H9 (cell line): ENCODE data around the gene AFDN. TPM values are rescaled to one million over a fixed set of nuclear protein-coding genes. Genes with fewer than 3 reads are reported as not detected.

Experiments used
- DNase-seq: peaks from one replicate; pipeline ENCODE4 v3.0.0-alpha.2; 2017
- H2AFZ ChIP-seq: one replicate; pipeline ENCODE4 v1.6.1; 2013; ENCODE audit warnings: mild to moderate bottlenecking, low read length, control low read depth, moderate library complexity
- H2AK5ac ChIP-seq: 2 replicates; pipeline ENCODE4 v1.6.1; 2013; ENCODE audit warnings: low read length, control low read depth, mixed read lengths; ENCODE audit not compliant: insufficient read length
- H2BK120ac ChIP-seq: one replicate; pipeline ENCODE4 v1.6.1; 2013; ENCODE audit warnings: low read depth, mild to moderate bottlenecking, low read length, control low read depth, inconsistent platforms; ENCODE audit not compliant: poor library complexity, severe bottlenecking
- H2BK12ac ChIP-seq: 2 replicates; pipeline ENCODE4 v1.6.1; 2013; ENCODE audit warnings: low read length, control low read depth, mixed read lengths, low read depth; ENCODE audit not compliant: insufficient read length
- H2BK15ac ChIP-seq: 2 replicates; pipeline ENCODE4 v1.6.1; 2013; ENCODE audit warnings: low read depth, low read length, control low read depth
- H2BK20ac ChIP-seq: one replicate; pipeline ENCODE4 v1.6.1; 2013; ENCODE audit warnings: low read depth, mild to moderate bottlenecking, low read length, control low read depth, inconsistent platforms; ENCODE audit not compliant: poor library complexity, severe bottlenecking
- H2BK5ac ChIP-seq: 2 replicates; pipeline ENCODE4 v1.6.1; 2013; ENCODE audit warnings: low read length, control low read depth, mixed read lengths; ENCODE audit not compliant: insufficient read length
- H3K14ac ChIP-seq: 2 replicates; pipeline ENCODE4 v1.6.1; 2013; ENCODE audit warnings: low read length, control low read depth; ENCODE audit not compliant: insufficient read depth
- H3K18ac ChIP-seq: 2 replicates; pipeline ENCODE4 v1.6.1; 2013; ENCODE audit warnings: low read depth, mild to moderate bottlenecking, mixed read lengths, low read length, control low read depth; ENCODE audit not compliant: insufficient read length
- H3K23ac ChIP-seq: 2 replicates; pipeline ENCODE4 v1.6.1; 2013; ENCODE audit warnings: low read length, control low read depth, mixed read lengths, low read depth; ENCODE audit not compliant: insufficient read length
- H3K23me2 ChIP-seq: 2 replicates; pipeline ENCODE4 v1.6.1; 2013; ENCODE audit warnings: low read depth, mild to moderate bottlenecking, mixed read lengths, low read length, control low read depth; ENCODE audit not compliant: insufficient read length, poor library complexity, severe bottlenecking
- H3K27ac ChIP-seq: 2 replicates; pipeline ENCODE4 v1.5.1; 2013; ENCODE audit warnings: low read length, control low read depth, mixed read lengths, low read depth; ENCODE audit not compliant: insufficient read length
- H3K27me3 ChIP-seq: 2 replicates; pipeline ENCODE4 v1.6.1; 2013; ENCODE audit warnings: low read length, control low read depth, inconsistent platforms; ENCODE audit not compliant: insufficient read depth
- H3K4ac ChIP-seq: 2 replicates; pipeline ENCODE4 v1.6.1; 2013; ENCODE audit warnings: low read depth, mild to moderate bottlenecking, control low read depth, inconsistent platforms, low read length, moderate library complexity
- H3K4me1 ChIP-seq: 2 replicates; pipeline ENCODE4 v1.6.1; 2013; ENCODE audit warnings: low read length, control low read depth, inconsistent platforms; ENCODE audit not compliant: insufficient read depth
- H3K4me2 ChIP-seq: 2 replicates; pipeline ENCODE4 v1.6.1; 2013; ENCODE audit warnings: low read length, control low read depth, mixed read lengths; ENCODE audit not compliant: insufficient read length, insufficient read depth
- H3K56ac ChIP-seq: 2 replicates; pipeline ENCODE4 v1.6.1; 2013; ENCODE audit warnings: low read depth, mild to moderate bottlenecking, mixed read lengths, low read length, control low read depth; ENCODE audit not compliant: insufficient read length
- H3K79me1 ChIP-seq: 2 replicates; pipeline ENCODE4 v1.6.1; 2013; ENCODE audit warnings: low read depth, mild to moderate bottlenecking, moderate library complexity, low read length, control low read depth, inconsistent platforms; ENCODE audit not compliant: insufficient read depth, poor library complexity, severe bottlenecking
- H3K79me2 ChIP-seq: 2 replicates; pipeline ENCODE4 v1.6.1; 2013; ENCODE audit warnings: low read length, control low read depth, inconsistent platforms; ENCODE audit not compliant: insufficient read depth
- H3K9ac ChIP-seq: 2 replicates; pipeline ENCODE4 v1.6.1; 2013; ENCODE audit warnings: low read length, control low read depth, mixed read lengths; ENCODE audit not compliant: insufficient read length; ENCODE audit errors: extremely low read depth
- H3K9me3 ChIP-seq: one replicate; pipeline ENCODE4 v1.6.1; 2013; ENCODE audit warnings: low read depth, low read length, inconsistent platforms; ENCODE audit not compliant: control insufficient read depth
- H3T11ph ChIP-seq: one replicate; pipeline ENCODE4 v1.6.1; 2013; ENCODE audit warnings: mild to moderate bottlenecking, low read length, control low read depth, inconsistent platforms
- H4K20me1 ChIP-seq: one replicate; pipeline ENCODE4 v1.6.1; 2013; ENCODE audit not compliant: control insufficient read depth, insufficient read length, insufficient read depth
- H4K5ac ChIP-seq: 2 replicates; pipeline ENCODE4 v1.6.1; 2013; ENCODE audit warnings: low read depth, mild to moderate bottlenecking, mixed read lengths, low read length, control low read depth; ENCODE audit not compliant: insufficient read length
- H4K8ac ChIP-seq: replicated peaks from 2 replicates; pipeline ENCODE4 v1.6.1; 2013; ENCODE audit warnings: low read length, control low read depth, mixed read lengths, low read depth; ENCODE audit not compliant: insufficient read length
- H4K91ac ChIP-seq: 2 replicates; pipeline ENCODE4 v1.6.1; 2013; ENCODE audit warnings: low read depth, mild to moderate bottlenecking, moderate library complexity, mixed read lengths, low read length, control low read depth; ENCODE audit not compliant: insufficient read length
- H3K27ac Mint-ChIP-seq, 3 experiments: 2 replicates in 2 of 3; 3 replicates in 1 of 3; pipeline ENCODE4 v1.8.0; 2020 to 2021; ENCODE audit warnings: mixed read lengths in 3 of 3, mild to moderate bottlenecking in 1 of 3, moderate library complexity in 1 of 3
- H3K27me3 Mint-ChIP-seq: 2 replicates; pipeline ENCODE4 v1.8.0; 2021; ENCODE audit warnings: low read depth, mild to moderate bottlenecking, moderate library complexity, mixed read lengths
- H3K36me3 Mint-ChIP-seq, 3 experiments: 2 replicates in 2 of 3; 3 replicates in 1 of 3; pipeline ENCODE4 v1.8.0; 2020 to 2021; ENCODE audit warnings: low read depth in 3 of 3, mixed read lengths in 3 of 3; ENCODE audit not compliant: insufficient read depth in 1 of 3
- H3K4me1 Mint-ChIP-seq, 2 experiments: 2 replicates each; pipeline ENCODE4 v1.8.0; 2020; ENCODE audit warnings: mixed read lengths in 2 of 2
- H3K4me3 Mint-ChIP-seq, 2 experiments: 2 replicates in 1 of 2; 3 replicates in 1 of 2; pipeline ENCODE4 v1.8.0; 2020 to 2021; ENCODE audit warnings: mild to moderate bottlenecking in 2 of 2, mixed read lengths in 2 of 2, moderate library complexity in 1 of 2
- H3K9me3 Mint-ChIP-seq, 2 experiments: 2 replicates in 1 of 2; 3 replicates in 1 of 2; pipeline ENCODE4 v1.8.0; 2020; ENCODE audit warnings: mild to moderate bottlenecking in 2 of 2, mixed read lengths in 2 of 2, moderate library complexity in 1 of 2
- WGBS: extraction: QIAGEN DNeasy Blood & Tissue Kit; methylation state at CpG from one replicate; pipeline ENCODE4 v1.1.7; 2013; ENCODE audit warnings: missing lambda C conversion rate, low lambda C conversion rate, mixed read lengths; ENCODE audit not compliant: insufficient read length; ENCODE audit errors: extremely low coverage; 5-methylcytosine and 5-hydroxymethylcytosine counted together
- total RNA-seq: library from RNA; stranded (reverse); gene quantifications from 2 replicates; pipeline ENCODE4 v1.2.1, GENCODE V29; 2021
- TF ChIP-seq, protein P1 (sequence below): fragments of 200-600 bp; sonication (generic); conservative IDR thresholded peaks from 3 replicates; pipeline ENCODE4 v1.8.0; 2021; ENCODE audit warnings: antibody characterized with exemption, mild to moderate bottlenecking

Gene AFDN
- total RNA-seq, 1 experiment from 2014 or later: 157 TPM

- Histone ChIP-seq H2BK20ac (no peak overlapping the region), H3K9ac (no peak overlapping the region)
Measured at GRCh38 chr6:168011291-168011690, 184.6 kb downstream of the AFDN start.

More at GRCh38 chr6:168011291-168011690, 184.6 kb downstream of the AFDN start:
- Histone ChIP-seq H3K23me2 (no peaks in the 10 kb centered on the region), H2AFZ (no peak overlapping the region), H2BK5ac (no peak overlapping the region), H3K27ac (no peak overlapping the region), H3K4me2 (no peak overlapping the region), H3K56ac (no peak overlapping the region), H3K14ac (no peak overlapping the region), H4K5ac (no peak overlapping the region), H3K27me3 (no peaks in the 10 kb centered on the region), H3K9me3 (no peaks in the 10 kb centered on the region), H3T11ph (no peak overlapping the region), H3K79me2 (no peaks in the 10 kb centered on the region), H3K79me1 (no peaks in the 10 kb centered on the region), H2AK5ac (no peak overlapping the region), H2BK15ac (no peak overlapping the region), H4K20me1 (no peaks in the 10 kb centered on the region), H3K4me1 (no peaks in the 10 kb centered on the region), H4K91ac (no peak overlapping the region), H4K8ac (no peak overlapping the region), H3K4ac (no peak overlapping the region), H2BK120ac (no peak overlapping the region), H3K23ac (no peak overlapping the region), H2BK12ac (no peak overlapping the region), H3K18ac (no peak overlapping the region)
- Mint-ChIP-seq H3K27ac (no peak overlapping the region), H3K4me3 (no peak overlapping the region), H3K9me3 (peaks cover 18 to 19% of the 10 kb centered on the region in 2 experiments), H3K4me1 (peaks cover under 1 to 2% of the 10 kb centered on the region in 2 experiments), H3K36me3 (peaks cover 0 to 16% (median 3%) of the 10 kb centered on the region in 3 experiments; a peak in 5 of 7 replicates), H3K27me3 (peaks cover 2% of the 10 kb centered on the region; the same call in 1 of the 2 replicates)
- TF ChIP-seq, protein P1, sequence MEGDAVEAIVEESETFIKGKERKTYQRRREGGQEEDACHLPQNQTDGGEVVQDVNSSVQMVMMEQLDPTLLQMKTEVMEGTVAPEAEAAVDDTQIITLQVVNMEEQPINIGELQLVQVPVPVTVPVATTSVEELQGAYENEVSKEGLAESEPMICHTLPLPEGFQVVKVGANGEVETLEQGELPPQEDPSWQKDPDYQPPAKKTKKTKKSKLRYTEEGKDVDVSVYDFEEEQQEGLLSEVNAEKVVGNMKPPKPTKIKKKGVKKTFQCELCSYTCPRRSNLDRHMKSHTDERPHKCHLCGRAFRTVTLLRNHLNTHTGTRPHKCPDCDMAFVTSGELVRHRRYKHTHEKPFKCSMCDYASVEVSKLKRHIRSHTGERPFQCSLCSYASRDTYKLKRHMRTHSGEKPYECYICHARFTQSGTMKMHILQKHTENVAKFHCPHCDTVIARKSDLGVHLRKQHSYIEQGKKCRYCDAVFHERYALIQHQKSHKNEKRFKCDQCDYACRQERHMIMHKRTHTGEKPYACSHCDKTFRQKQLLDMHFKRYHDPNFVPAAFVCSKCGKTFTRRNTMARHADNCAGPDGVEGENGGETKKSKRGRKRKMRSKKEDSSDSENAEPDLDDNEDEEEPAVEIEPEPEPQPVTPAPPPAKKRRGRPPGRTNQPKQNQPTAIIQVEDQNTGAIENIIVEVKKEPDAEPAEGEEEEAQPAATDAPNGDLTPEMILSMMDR: no peak
- no peak for DNase-seq
- no CpG with 5 or more reads among the region's 1 CpG for WGBS
